GM23248 (cell line): ENCODE results near the gene ANAPC15. TPM values are rescaled to one million over a fixed set of nuclear protein-coding genes. Genes with fewer than 3 reads are reported as not detected.

ENCODE experiments used
- DNase-seq: peaks from one replicate; pipeline ENCODE4 v3.0.0-alpha.2; 2015
- H2AFZ ChIP-seq: fragments of 200-600 bp; sonication (generic); 2 replicates; pipeline ENCODE4 v1.6.1; 2016; ENCODE audit warnings: antibody characterized with exemption
- H3F3A ChIP-seq: fragments of 200-600 bp; sonication (generic); 2 replicates; pipeline ENCODE4 v1.6.1; 2016; ENCODE audit warnings: mild to moderate bottlenecking, antibody characterized with exemption, mixed run types; ENCODE audit not compliant: insufficient read depth
- H3K27ac ChIP-seq: fragments of 200-600 bp; sonication (generic); 2 replicates; pipeline ENCODE4 v1.5.1; 2016; ENCODE audit warnings: mild to moderate bottlenecking
- H3K27me3 ChIP-seq: fragments of 200-600 bp; sonication (generic); replicated peaks from 2 replicates; pipeline ENCODE4 v1.6.1; 2016; ENCODE audit warnings: mild to moderate bottlenecking; ENCODE audit not compliant: insufficient read depth
- H3K36me3 ChIP-seq: fragments of 200-600 bp; sonication (generic); 2 replicates; pipeline ENCODE4 v1.6.1; 2016; ENCODE audit warnings: low read depth, mild to moderate bottlenecking
- H3K4me1 ChIP-seq: fragments of 200-600 bp; sonication (generic); 2 replicates; pipeline ENCODE4 v1.6.1; 2016; ENCODE audit warnings: mild to moderate bottlenecking; ENCODE audit not compliant: insufficient read depth
- H3K4me2 ChIP-seq: fragments of 200-600 bp; sonication (generic); one replicate; pipeline ENCODE4 v1.6.1; 2016; ENCODE audit warnings: mild to moderate bottlenecking; ENCODE audit not compliant: unreplicated experiment
- H3K4me3 ChIP-seq: fragments of 200-600 bp; sonication (generic); 2 replicates; pipeline ENCODE4 v1.5.1; 2016; ENCODE audit warnings: mild to moderate bottlenecking
- H3K79me2 ChIP-seq: fragments of 200-600 bp; sonication (generic); 2 replicates; pipeline ENCODE4 v1.6.1; 2016; ENCODE audit warnings: mild to moderate bottlenecking; ENCODE audit not compliant: insufficient read depth
- H3K9ac ChIP-seq: fragments of 200-600 bp; sonication (generic); 2 replicates; pipeline ENCODE4 v1.6.1; 2016; ENCODE audit warnings: mild to moderate bottlenecking
- H3K9me2 ChIP-seq: fragments of 200-600 bp; sonication (generic); 2 replicates; pipeline ENCODE4 v1.6.1; 2016; ENCODE audit warnings: mixed run types, mild to moderate bottlenecking, moderate library complexity; ENCODE audit not compliant: insufficient read depth
- H3K9me3 ChIP-seq: fragments of 200-600 bp; sonication (generic); one replicate; pipeline ENCODE4 v1.6.1; 2017; ENCODE audit warnings: low read depth
- H4K20me1 ChIP-seq: fragments of 200-600 bp; sonication (generic); 2 replicates; pipeline ENCODE4 v1.6.0; 2016; ENCODE audit not compliant: insufficient read depth
- EZH2 ChIP-seq: fragments of 200-600 bp; sonication (generic); IDR thresholded peaks from 2 replicates; pipeline ENCODE4 v1.6.1; 2018; ENCODE audit warnings: antibody characterized with exemption, mild to moderate bottlenecking; ENCODE audit not compliant: insufficient read depth, poor library complexity, severe bottlenecking
- EZH2phosphoT487 ChIP-seq: fragments of 200-600 bp; sonication (generic); IDR thresholded peaks from 2 replicates; pipeline ENCODE4 v1.6.1; 2018; ENCODE audit warnings: antibody characterized with exemption, moderate library complexity, mild to moderate bottlenecking, low read depth; ENCODE audit not compliant: insufficient read depth
- WGBS, 2 experiments: methylation state at CpG; one replicate each; pipeline ENCODE4 v1.1.6; 2015 to 2017; ENCODE audit warnings: low lambda C conversion rate in 2 of 2, low coverage in 1 of 2; ENCODE audit errors: missing lambda C conversion rate in 2 of 2; 5-methylcytosine and 5-hydroxymethylcytosine counted together
- in situ Hi-C: fragments of 300-500 bp; cut with MboI; formaldehyde crosslinking; loops from 2 replicates; pipeline ENCODE4 v1.15.0; 2020
- polyA plus RNA-seq: library from polyadenylated mRNA; unstranded; fragments of >200 nt; fragmentation: Nextera tagmentation; extraction: Ambion mirVana; gene quantifications from 2 replicates; pipeline ENCODE4 v1.2.1, GENCODE V29; 2016
- total RNA-seq: library from RNA; depleted of rRNA; stranded (reverse); fragments of >200 nt; shearing (Covaris generic); gene quantifications from 2 replicates; pipeline ENCODE4 v1.2.3, GENCODE V29; 2014; rRNA removed

The ANAPC15 gene
- total RNA-seq (38.7 TPM in 2 replicates), polyA plus RNA-seq (57.5 and 62.4 TPM in 2 replicates)

- peak; percentile 100 for DNase-seq
- Histone ChIP-seq H3K4me2 (peak within 1 kb of the TSS; percentile 87), H3K9ac (peak within 1 kb of the TSS; percentile 87), H3K4me3 (peak within 1 kb of the TSS; percentile 75), H4K20me1 (no peaks in the 10 kb centered on the region), H3K9me3 (no peaks in the 10 kb centered on the region), H3K9me2 (no peaks in the 10 kb centered on the region), H3K27me3 (no peaks in the 10 kb centered on the region), H3K27ac (peak within 1 kb of the TSS; percentile 100), H2AFZ (peak within 1 kb of the TSS; percentile 67), H3K79me2 (no peaks in the 10 kb centered on the region), H3K4me1 (peaks cover 31% of the 10 kb centered on the region), H3K36me3 (no peaks in the 10 kb centered on the region), H3F3A (peaks cover 36% of the 10 kb centered on the region)
- TF ChIP-seq EZH2phosphoT487 (no peak), EZH2 (no peak)
- WGBS, 2 experiments, result 0 to 1% methylated on average over 49 of the region's 49 CpGs
- in situ Hi-C loops, result no loop called here
Measured at GRCh38 chr11:72112143-72112977, at the start of gene ANAPC15. Gene ANAPC15, minus strand, starts transcription at chr11:72112695. Its CDS starts 1,419 bp downstream, at chr11:72111276.

DNA sequence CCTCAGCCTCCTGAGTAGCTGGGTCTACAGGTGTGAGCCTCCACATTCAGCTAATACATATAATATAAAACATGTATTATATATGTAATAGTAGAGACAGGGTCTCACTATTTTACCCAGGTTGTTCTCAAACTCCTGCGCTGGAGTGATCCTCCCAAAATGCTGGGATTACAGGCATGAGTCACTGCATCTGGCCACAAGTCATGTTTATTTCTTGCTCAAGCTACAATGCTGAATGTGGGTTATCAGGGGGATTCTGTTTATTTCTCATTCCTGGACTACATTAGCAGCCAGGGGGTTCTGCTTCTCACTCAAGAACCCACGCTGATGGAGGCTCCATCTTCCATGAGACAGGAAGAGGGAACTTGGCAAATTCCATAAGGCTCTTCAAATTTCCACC lies 47.8 kb upstream of the ANAPC15 start:
- Histone ChIP-seq H3K4me1 (no peaks in the 10 kb centered on the region), H3K36me3 (no peaks in the 10 kb centered on the region), H3K9me2 (no peaks in the 10 kb centered on the region), H3K9me3 (no peaks in the 10 kb centered on the region), H3F3A (no peaks in the 10 kb centered on the region), H3K4me2 (no peak overlapping the region), H3K27ac (no peak overlapping the region), H4K20me1 (no peaks in the 10 kb centered on the region), H3K4me3 (no peak overlapping the region), H3K9ac (no peak overlapping the region), H3K79me2 (no peaks in the 10 kb centered on the region), H2AFZ (no peak overlapping the region), H3K27me3 (no peaks in the 10 kb centered on the region)
- in situ Hi-C loops, result no loop called here
- peak; percentile 43 for DNase-seq
- TF ChIP-seq EZH2phosphoT487 (no peak), EZH2 (no peak)
- 28 to 35% methylated on average over 2 of the region's 2 CpGs for WGBS, 2 experiments

DNA sequence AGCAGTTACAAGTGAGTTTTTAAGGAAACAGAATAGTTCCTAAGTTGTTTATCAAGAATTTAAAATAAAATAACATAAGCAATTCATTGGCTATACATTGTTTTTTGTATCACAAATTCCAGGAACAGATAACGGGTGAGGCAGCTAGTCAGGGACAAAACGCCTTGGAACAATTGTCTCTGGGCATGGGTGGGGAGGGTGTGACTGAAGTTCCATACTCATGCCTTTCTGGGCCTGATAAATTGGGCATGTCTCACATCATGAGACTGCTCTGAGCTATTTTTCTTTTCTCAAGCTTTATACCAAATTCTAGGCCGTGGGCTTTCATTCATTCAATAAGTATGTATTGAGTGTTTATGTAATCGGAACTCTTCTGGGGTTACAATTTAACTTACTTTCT lies 44.6 kb upstream of the ANAPC15 start:
- H4K20me1 ChIP-seq, result no peaks in the 10 kb centered on the region
- no peak overlapping the region for H3K27ac ChIP-seq
- no peaks in the 10 kb centered on the region for H3K36me3 ChIP-seq
- no peaks in the 10 kb centered on the region for H3K9me2 ChIP-seq
- no peak overlapping the region for H2AFZ ChIP-seq
- no peak overlapping the region for H3K4me3 ChIP-seq
- H3F3A ChIP-seq, result no peaks in the 10 kb centered on the region
- TF ChIP-seq EZH2phosphoT487 (no peak), EZH2 (no peak)
- DNase-seq, result peak; percentile 17
- H3K4me1 ChIP-seq, result no peaks in the 10 kb centered on the region
- in situ Hi-C loops, result no loop called here
- no peaks in the 10 kb centered on the region for H3K27me3 ChIP-seq
- no peaks in the 10 kb centered on the region for H3K79me2 ChIP-seq
- no peak overlapping the region for H3K9ac ChIP-seq
- no peaks in the 10 kb centered on the region for H3K9me3 ChIP-seq
- no peak overlapping the region for H3K4me2 ChIP-seq
- 36 to 38% methylated on average over 4 of the region's 4 CpGs for WGBS, 2 experiments

DNA sequence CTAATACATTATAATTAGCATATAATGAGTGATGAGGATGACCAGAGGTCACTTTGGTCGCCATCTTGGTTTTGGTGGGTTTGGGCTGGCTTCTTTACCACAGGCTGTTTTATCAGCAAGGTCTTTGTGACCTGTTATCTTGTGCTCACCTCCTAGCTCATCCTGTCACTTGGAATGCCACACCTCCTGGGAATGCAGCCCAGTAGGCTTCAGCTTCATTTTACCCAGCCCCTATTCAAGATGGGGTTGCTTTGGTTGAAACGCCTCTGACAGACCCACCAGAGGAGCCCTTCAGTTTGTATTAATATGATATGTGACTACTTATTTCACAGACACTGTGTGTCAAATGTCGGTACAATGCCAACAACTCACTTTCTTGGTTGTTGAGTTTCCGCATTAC lies 43.3 kb upstream of the ANAPC15 start:
- no peaks in the 10 kb centered on the region for H4K20me1 ChIP-seq
- in situ Hi-C loops, result no loop called here
- no peak overlapping the region for H2AFZ ChIP-seq
- 70 to 78% methylated on average over 4 of the region's 4 CpGs for whole genome bisulfite sequencing, 2 experiments
- H3K27ac ChIP-seq, result no peak overlapping the region
- H3K9ac ChIP-seq, result no peak overlapping the region
- H3K9me3 ChIP-seq, result no peaks in the 10 kb centered on the region
- no peak for TF ChIP-seq EZH2
- H3K4me3 ChIP-seq, result no peak overlapping the region
- no peaks in the 10 kb centered on the region for H3K9me2 ChIP-seq
- H3F3A ChIP-seq, result no peaks in the 10 kb centered on the region
- H3K36me3 ChIP-seq, result no peaks in the 10 kb centered on the region
- no peak overlapping the region for H3K4me2 ChIP-seq
- H3K4me1 ChIP-seq, result no peaks in the 10 kb centered on the region
- no peak for DNase-seq
- peaks cover 14% of the 10 kb centered on the region for H3K79me2 ChIP-seq
- H3K27me3 ChIP-seq, result no peaks in the 10 kb centered on the region
